Right lobe of liver (tissue), 6 donors: ENCODE measurements around the gene KCNJ12. TPM values are rescaled to one million over a fixed set of nuclear protein-coding genes. Genes with fewer than 3 reads are reported as not detected.

ENCODE experiments used
- ATAC-seq, 4 donors: fragments of 200-7000 bp; cut with Tn5 transposase; one replicate each; pipeline ENCODE4 v1.9.1; 2020; ENCODE audit warnings: mild to moderate bottlenecking in 4 of 4, moderate library complexity in 4 of 4
- DNase-seq, 3 donors: peaks; one replicate each; pipeline ENCODE4 v3.0.0-alpha.2; 2020
- H3K27ac ChIP-seq, 3 donors: fragments of 200-600 bp; one replicate each; pipeline ENCODE4 v1.8.0; 2022
- H3K27me3 ChIP-seq, 2 donors: fragments of 200-600 bp; one replicate each; pipeline ENCODE4 v1.8.0; 2022
- H3K36me3 ChIP-seq, 4 donors: fragments of 200-600 bp; sonication (generic) in 1 of 4; one replicate each; pipeline versions ENCODE4 v1.5.1 to v1.8.0; 2017 to 2022; ENCODE audit warnings: control low read depth in 1 of 4
- H3K4me1 ChIP-seq, 4 donors: fragments of 200-600 bp; sonication (generic) in 1 of 4; one replicate each; pipeline versions ENCODE4 v1.5.1 to v1.8.0; 2017 to 2022; ENCODE audit warnings: control low read depth in 1 of 4
- H3K4me3 ChIP-seq, 3 donors: fragments of 200-600 bp; one replicate each; pipeline ENCODE4 v1.8.0; 2022
- H3K9me3 ChIP-seq, 4 donors: fragments of 200-600 bp; sonication (generic) in 1 of 4; one replicate each; pipeline versions ENCODE4 v1.5.1 to v1.8.0; 2017 to 2022; ENCODE audit warnings: control low read depth in 1 of 4
- POLR2A ChIP-seq: fragments of 450-650 bp; IDR thresholded peaks from one replicate; pipeline ENCODE4 v1.6.1; 2017; ENCODE audit warnings: antibody characterized with exemption, mild to moderate bottlenecking
- WGBS: methylation state at CpG from one replicate; pipeline ENCODE4 v1.1.6; 2018; ENCODE audit warnings: low coverage, low lambda C conversion rate; ENCODE audit not compliant: insufficient coverage; ENCODE audit errors: missing lambda C conversion rate; 5-methylcytosine and 5-hydroxymethylcytosine counted together
- intact Hi-C, 2 donors: fragments of 100-400 bp; cut with DNase I; formaldehyde crosslinking; loops; one replicate each; pipeline versions ENCODE4 v1.11.2 to v1.14.1; 2022
- total RNA-seq, 6 experiments: library from RNA; depleted of rRNA in 2 of 6; stranded (reverse); fragments of >200 nt in 2 of 6; fragmentation: NEBNext Ultra II Directional in 3 of 6; extraction: Animal tissue kit (Norgen Biotek cat#: 25700) in 3 of 6; gene quantifications; one replicate each; pipeline versions ENCODE4 v1.1.0 to v1.2.4, GENCODE V29; 2016 to 2023
- TF ChIP-seq, protein P1 (sequence below), 4 donors: fragments of 200-600 bp in 3 of 4; fragments of 450-650 bp in 1 of 4; IDR thresholded peaks; one replicate each; pipeline versions ENCODE4 v1.5.1 to v1.8.0; 2016 to 2022; ENCODE audit warnings: antibody characterized with exemption in 4 of 4, mild to moderate bottlenecking in 2 of 4
- donor health status: DM: no; HTN: yes; CAD: no.
- donor health status: DM: no; HTN: no; CAD: no.
- donor health status: DM: no; HTN: no; CAD: no.
- donor health status: DM: no; HTN: yes; CAD: no.
- donor health status: DM: no; HTN: yes; CAD: no.

KCNJ12 gene
- total RNA-seq, 6 experiments from 2014 or later = 0.07 to 2.2 (median 0.23) TPM

DNA sequence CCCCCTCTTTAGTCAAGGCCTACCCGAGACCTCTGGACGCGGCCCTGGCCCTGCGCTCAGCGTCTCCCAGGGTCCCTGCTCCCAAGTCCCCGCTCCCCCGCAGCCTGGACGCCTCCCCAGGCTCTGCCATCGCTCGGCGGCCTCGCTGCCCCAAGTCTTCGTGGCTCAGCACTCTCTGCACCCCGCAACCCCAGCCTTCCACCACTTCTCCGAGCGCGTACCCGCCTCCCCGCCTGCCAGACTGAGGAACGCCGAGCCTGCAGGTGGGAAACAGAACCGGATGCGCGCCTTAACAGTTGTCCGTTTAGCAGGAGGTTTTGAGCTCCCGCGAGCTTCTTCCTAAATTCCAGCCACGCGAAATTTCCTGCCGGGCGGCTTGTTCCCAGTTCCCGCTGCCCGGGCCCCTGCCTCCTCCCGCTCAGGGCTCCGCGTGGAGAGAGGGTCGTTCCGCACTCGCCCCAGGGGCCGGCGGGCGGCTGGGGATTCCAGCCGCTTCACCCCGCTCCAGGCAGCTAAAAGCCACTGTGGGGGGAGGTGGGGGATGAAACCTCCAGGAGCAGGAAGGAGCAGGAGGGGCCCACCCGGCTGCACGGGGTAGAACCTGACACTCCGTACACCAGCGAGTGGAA lies 87.7 kb downstream of the KCNJ12 start:
- Histone ChIP-seq H3K9me3 (no peaks in the 10 kb centered on the region), H3K27me3 (no peaks in the 10 kb centered on the region), H3K27ac (no peak overlapping the region), H3K36me3 (no peaks in the 10 kb centered on the region), H3K4me1 (no peaks in the 10 kb centered on the region), H3K4me3 (no peak overlapping the region)
- peak; percentile 10 to 43 (median 27) for ATAC-seq
- intact Hi-C loops = no loop called here
- DNase-seq = no peak
- TF ChIP-seq, protein P1, sequence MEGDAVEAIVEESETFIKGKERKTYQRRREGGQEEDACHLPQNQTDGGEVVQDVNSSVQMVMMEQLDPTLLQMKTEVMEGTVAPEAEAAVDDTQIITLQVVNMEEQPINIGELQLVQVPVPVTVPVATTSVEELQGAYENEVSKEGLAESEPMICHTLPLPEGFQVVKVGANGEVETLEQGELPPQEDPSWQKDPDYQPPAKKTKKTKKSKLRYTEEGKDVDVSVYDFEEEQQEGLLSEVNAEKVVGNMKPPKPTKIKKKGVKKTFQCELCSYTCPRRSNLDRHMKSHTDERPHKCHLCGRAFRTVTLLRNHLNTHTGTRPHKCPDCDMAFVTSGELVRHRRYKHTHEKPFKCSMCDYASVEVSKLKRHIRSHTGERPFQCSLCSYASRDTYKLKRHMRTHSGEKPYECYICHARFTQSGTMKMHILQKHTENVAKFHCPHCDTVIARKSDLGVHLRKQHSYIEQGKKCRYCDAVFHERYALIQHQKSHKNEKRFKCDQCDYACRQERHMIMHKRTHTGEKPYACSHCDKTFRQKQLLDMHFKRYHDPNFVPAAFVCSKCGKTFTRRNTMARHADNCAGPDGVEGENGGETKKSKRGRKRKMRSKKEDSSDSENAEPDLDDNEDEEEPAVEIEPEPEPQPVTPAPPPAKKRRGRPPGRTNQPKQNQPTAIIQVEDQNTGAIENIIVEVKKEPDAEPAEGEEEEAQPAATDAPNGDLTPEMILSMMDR (IDR thresholded peaks at IDR 0.05) = no peak
- WGBS = 12% methylated on average over 28 of the region's 48 CpGs

DNA sequence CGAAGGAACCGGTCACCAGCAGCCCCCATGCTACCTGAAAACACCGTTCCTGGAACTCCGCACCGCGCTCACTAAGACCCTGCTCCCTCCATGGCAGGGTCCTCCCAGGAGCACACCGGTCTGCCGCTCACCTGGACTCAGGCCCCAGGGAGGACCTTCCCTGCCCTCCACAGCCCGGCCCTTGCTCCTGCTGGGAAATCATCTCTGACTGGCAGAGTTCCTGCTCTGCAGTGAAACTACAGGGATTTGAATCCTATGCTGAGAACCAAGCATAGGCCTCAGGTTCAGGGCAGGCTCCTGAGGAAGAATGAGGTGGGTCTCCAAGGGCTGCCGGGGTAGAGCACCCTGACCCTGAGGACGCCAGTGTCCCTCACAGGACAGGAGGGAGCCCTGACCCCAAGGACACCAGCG lies 88.5 kb downstream of the KCNJ12 start:
- WGBS = 83% methylated on average over 1 of the region's 12 CpGs
- Histone ChIP-seq H3K4me3 (no peak overlapping the region), H3K27me3 (no peaks in the 10 kb centered on the region), H3K36me3 (no peaks in the 10 kb centered on the region), H3K27ac (no peak overlapping the region), H3K9me3 (no peaks in the 10 kb centered on the region), H3K4me1 (no peaks in the 10 kb centered on the region)
- ATAC-seq = peak in 1 of 4 donors; percentile 6
- TF ChIP-seq, protein P1 (IDR thresholded peaks at IDR 0.05) = no peak
- DNase-seq = no peak
- intact Hi-C loops = no loop called here

DNA sequence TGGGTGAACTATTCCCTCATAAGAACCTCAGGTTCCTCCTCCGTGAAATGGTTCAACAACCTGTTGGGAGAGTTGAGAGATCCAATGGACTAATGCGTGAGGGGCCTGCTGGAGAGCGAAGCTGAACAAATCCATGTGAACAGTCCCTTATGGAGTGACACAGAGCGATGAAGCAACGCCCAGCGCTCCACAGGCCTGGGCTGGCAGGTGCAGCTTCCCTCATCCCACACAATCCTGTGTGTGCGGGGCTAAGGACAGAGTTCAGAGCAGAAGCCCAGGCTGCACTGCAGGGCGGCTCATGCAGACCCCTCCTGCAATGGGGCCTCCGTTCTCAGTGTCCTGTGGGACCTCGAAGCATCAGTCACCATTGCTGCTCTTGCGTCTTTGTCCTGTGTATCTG lies 90.4 kb downstream of the KCNJ12 start:
- ATAC-seq (no peak), DNase-seq (no peak)
- no peak for TF ChIP-seq POLR2A
- TF ChIP-seq, protein P1 (IDR thresholded peaks at IDR 0.05) = no peak
- Histone ChIP-seq H3K9me3 (no peaks in the 10 kb centered on the region), H3K27ac (no peak overlapping the region), H3K36me3 (no peaks in the 10 kb centered on the region), H3K27me3 (no peaks in the 10 kb centered on the region), H3K4me1 (no peaks in the 10 kb centered on the region), H3K4me3 (no peak overlapping the region)
- WGBS = 91% methylated on average over 3 of the region's 11 CpGs
- intact Hi-C loops = no loop called here

DNA sequence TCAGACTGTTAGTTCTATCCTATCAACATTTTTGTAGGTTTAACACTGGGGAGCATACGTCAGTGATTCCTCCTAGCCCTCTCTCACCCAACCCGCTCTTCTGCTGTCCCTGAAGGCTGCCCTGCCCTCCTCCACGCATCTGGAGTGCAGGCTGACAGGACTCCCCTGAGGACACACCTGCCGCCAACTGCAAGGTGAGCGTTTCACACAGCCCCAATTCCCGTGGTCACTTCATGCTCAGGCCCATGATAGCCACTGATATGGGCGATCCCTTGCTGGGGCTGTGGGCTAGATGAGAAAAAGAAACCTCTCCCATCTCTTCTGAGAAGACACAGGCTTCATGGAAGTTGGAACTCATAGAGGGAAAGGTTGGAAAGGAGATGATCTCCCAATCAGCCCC lies 91.0 kb downstream of the KCNJ12 start:
- no peak overlapping the region for H3K4me3 ChIP-seq
- no peaks in the 10 kb centered on the region for H3K4me1 ChIP-seq
- ATAC-seq (no peak), DNase-seq (no peak)
- no peaks in the 10 kb centered on the region for H3K27me3 ChIP-seq
- intact Hi-C loops = no loop called here
- H3K36me3 ChIP-seq = no peaks in the 10 kb centered on the region
- TF ChIP-seq, protein P1 (IDR thresholded peaks at IDR 0.05) = no peak
- no peak for TF ChIP-seq POLR2A
- H3K27ac ChIP-seq = no peak overlapping the region
- no peaks in the 10 kb centered on the region for H3K9me3 ChIP-seq
- WGBS = 77% methylated on average over 4 of the region's 7 CpGs
